A673 (cell line): ENCODE data around the gene SRGAP1.

Experiments used
- CTCF ChIP-seq: fragments of 300-800, 200-600 bp; sonication (generic); conservative IDR thresholded peaks from 2 replicates; pipeline ENCODE4 v1.5.1; 2017; ENCODE audit warnings: low read depth, mild to moderate bottlenecking, antibody characterized with exemption, low read length, moderate library complexity, mixed read lengths
- EZH2 ChIP-seq: fragments of 200-600 bp; sonication (generic); IDR thresholded peaks from 2 replicates; pipeline ENCODE4 v1.6.1; 2017; ENCODE audit warnings: borderline replicate concordance, low read depth, mild to moderate bottlenecking, mixed read lengths, antibody characterized with exemption, low read length; ENCODE audit not compliant: poor library complexity, severe bottlenecking

- TF ChIP-seq CTCF (no peak), EZH2 (no peak)
Observed at GRCh38 chr12:63894132-63894531, 49.6 kb downstream of the SRGAP1 start.
